D721Med (cell line): ENCODE results near the gene DNAJC28.
"Not testable (repeated sequence)": the region's sequence is repeated elsewhere in the genome, so short reads cannot be mapped to it uniquely, and the experiment has no call there.

ENCODE experiments used
- DNase-seq: peaks from one replicate; pipeline ENCODE4 v3.0.0; 2011; ENCODE audit warnings: low spot score; ENCODE audit not compliant: insufficient read length
- FAIRE-seq: peaks from 2 replicates; lab custom pipeline; 2011; peaks lifted over from hg19 to GRCh38; lab: Jason Lieb, UNC
- TF ChIP-seq, protein P1 (sequence below): IDR thresholded peaks from 2 replicates; pipeline ENCODE4 v1.5.1; 2012; ENCODE audit warnings: mild to moderate bottlenecking, control low read depth; ENCODE audit not compliant: insufficient read depth; ENCODE audit errors: missing control alignments

The DNAJC28 gene

DNA sequence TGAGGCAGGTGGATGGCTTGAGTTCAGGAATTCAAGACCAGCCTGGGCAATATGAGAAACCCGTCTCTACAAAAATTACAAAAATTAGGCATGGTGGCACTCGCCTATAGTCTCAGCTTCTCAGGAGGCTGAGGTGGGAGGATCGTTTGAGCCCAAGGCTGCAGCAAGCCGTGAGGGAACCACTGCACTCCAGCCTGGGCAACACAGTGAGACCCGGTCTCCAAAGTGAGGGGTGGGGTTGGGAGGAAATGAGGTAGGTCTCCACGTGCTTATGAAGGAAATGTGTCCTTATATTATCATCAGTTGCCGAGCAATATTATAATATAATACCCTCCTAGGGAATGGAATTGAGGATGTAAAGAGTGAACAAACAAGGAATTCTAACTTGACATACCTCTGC, 14.4 kb downstream of the DNAJC28 start:
- TF ChIP-seq, protein P1, sequence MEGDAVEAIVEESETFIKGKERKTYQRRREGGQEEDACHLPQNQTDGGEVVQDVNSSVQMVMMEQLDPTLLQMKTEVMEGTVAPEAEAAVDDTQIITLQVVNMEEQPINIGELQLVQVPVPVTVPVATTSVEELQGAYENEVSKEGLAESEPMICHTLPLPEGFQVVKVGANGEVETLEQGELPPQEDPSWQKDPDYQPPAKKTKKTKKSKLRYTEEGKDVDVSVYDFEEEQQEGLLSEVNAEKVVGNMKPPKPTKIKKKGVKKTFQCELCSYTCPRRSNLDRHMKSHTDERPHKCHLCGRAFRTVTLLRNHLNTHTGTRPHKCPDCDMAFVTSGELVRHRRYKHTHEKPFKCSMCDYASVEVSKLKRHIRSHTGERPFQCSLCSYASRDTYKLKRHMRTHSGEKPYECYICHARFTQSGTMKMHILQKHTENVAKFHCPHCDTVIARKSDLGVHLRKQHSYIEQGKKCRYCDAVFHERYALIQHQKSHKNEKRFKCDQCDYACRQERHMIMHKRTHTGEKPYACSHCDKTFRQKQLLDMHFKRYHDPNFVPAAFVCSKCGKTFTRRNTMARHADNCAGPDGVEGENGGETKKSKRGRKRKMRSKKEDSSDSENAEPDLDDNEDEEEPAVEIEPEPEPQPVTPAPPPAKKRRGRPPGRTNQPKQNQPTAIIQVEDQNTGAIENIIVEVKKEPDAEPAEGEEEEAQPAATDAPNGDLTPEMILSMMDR, result no peak
- DNase-seq, result no peak
- FAIRE-seq, result no peak

DNA sequence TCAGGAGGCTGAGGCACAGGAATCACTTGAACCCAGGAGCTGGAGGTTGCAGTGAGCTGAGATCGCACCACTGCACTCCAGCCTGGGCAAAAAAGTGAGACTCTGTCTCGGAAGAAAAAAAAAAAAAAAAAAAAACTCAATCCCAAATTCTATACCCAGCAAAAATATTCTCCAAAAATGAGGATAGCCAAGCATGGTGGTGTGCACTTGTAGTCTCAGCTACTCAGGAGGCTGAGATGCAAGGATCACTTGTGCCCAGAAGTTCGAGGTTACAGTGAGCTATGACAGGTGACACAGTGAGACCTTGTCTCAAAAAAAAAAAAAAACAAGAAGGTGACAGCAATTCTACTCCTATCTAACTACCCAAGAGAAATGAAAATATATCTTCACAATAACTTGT, 18.2 kb downstream of the DNAJC28 start:
- DNase-seq, result no peak
- TF ChIP-seq, protein P1, result no peak
- FAIRE-seq, result no peak

DNA sequence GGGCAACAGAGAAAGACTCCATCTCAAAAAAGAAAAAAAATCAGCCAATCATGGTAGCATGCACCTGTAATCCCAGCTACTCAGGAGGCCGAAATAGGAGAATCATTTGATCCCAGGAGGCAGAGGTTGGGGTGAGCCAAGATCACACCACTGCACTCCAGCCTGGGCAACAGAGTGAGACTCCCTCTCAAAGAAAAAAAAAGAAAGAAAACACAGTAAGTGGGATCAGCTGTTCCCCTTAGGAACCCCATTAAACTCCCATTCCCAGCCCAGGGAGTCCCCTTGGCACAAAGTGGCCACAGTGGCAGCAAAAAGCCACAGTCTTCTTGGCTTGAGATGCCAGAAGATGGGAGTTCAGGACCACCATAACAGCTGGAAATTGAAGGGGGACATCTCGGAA, 20.8 kb downstream of the DNAJC28 start:
- FAIRE-seq (no peak), DNase-seq (no peak)
- TF ChIP-seq, protein P1, result no peak

DNA sequence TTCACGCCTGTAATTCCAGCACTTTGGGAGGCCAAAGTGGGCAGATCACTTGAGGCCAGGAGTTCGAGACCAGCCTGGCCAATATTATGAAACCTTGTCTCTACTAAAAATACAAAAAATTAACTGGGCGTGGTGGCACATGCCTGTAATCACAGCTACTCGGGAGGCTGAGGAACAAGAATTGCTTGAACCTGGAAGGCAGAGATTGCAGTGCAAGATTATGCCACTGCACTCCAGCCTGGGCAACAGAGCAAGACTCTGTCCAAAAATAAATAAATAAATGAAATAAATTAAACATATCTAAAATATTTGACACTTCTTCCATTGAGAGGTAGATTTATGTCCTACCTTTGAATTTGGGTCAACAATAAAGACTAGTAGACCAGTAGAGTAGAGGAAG, 22.3 kb downstream of the DNAJC28 start:
- not testable (repeated sequence) for DNase-seq, FAIRE-seq

DNA sequence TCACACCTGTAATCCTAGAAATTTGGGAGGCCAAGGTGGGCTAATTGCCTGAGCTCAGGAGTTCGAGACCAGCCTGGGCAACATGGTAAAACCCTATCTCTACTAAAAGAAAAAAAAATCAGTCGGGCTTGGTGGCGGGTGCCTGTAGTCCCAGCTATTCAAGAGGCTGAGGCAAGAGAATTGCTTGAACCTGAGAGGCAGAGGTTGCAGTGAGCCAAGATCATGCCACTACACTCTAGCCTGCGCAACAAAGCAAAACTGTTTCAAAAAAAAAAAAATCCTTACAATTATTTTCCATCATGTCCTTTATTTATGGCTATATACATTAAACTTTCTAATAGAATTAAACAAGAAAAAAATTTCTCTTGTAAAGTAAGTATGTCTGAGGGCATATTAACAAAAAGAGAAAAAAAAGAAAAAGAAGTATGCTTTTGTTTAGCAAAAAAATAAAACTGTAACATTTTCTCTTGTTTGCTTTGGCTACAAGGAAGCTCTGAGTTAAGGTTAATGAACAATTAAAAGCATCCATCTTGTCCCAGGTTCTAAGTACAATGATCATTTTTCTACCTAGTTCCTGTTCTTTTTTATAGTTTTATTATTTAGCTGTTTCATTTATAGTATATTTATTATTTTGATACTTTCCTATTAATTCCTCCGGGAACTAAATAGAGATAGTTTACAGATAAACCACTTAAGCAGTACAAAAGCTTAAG, 29.8 kb downstream of the DNAJC28 start:
- DNase-seq (no peak), FAIRE-seq (no peak)
- TF ChIP-seq, protein P1, result no peak

DNA sequence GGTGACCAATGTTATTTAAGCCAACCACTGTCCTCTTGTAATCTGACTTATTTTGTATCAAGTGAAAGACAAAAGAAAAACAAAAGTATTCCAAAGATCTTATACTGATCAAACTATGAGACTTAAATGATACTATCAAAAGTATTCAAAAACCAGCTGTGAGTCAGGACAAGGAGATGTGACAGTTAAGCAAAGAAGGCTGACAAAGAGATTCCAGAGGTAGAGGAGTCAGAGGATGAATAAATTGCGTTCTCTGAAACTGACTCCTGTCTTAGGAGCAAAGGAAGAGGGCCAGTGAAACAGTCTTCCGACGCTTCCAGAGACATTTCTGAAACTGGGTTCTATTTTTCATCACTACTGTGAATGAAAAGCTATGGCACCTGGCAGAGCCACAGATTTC, 32.7 kb downstream of the DNAJC28 start:
- TF ChIP-seq, protein P1, result no peak
- DNase-seq (no peak), FAIRE-seq (no peak)

DNA sequence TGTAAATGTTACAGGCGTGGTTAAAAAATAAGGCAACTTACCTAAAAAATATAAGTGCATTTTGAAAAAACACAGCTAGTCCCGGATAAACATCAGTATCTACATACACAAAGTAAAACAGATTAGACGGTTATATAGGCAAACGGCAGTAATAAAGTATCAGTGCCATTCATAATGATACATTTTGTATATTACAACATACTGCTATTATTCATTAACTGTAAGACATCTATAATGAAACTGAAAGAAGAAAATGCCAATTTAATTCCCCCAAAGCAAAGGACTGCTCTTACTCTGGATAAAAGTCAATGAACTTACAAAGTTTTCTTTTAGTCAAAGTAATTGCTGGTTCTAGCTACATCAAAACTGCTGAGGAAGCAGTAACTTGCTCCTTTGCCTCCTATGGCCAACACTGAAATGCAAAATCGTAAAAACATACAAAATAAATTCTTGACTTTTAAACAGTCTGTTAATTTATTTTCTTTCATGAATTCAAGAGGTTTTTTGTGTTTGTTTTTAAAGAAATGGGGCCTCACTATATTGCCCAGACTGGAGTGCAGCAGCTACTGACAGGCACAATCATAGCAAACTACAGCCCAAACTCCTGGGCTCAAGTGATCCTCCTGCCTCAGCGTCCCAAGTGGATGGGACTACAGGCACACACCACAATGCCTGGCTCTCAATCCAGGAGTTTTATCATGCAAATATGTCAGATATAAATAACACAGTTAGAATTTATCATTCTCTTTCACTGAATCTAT, 35.6 kb downstream of the DNAJC28 start:
- DNase-seq (no peak), FAIRE-seq (no peak)
- TF ChIP-seq, protein P1, result no peak
